Measurements from ENCODE around the gene VEZT.

The VEZT gene

DNA sequence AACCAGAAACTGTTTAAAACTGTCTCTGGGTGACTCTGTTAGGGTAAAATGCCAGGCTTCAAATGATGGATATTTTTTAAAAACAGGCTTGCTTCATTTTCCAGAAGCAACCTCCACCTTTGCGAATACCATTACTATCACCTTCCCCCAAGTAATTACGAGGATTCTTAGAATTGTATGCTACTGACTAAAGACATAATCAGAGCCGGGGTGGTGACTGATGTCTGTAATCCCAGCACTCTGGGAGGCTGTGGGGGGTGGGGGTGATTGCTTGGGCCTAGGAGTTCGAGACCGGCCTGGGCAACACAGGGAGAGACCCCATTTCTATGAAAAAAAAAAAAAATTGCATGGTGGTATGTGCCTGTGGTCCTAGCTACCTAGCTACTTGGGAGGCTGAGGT lies 38.6 kb upstream of the VEZT start:
- DNase-seq (ENCODE audit: low read depth in 1 of 2, low spot score in 1 of 2) = no peak
- H3K27ac ChIP-seq (replicated peaks) = no peak overlapping the region
- no peaks in the 10 kb centered on the region for H3K27me3 ChIP-seq (ENCODE audit: insufficient read depth, poor library complexity, severe bottlenecking)
- no peak overlapping the region for H3K4me3 ChIP-seq (replicated peaks; ENCODE audit: insufficient read depth, low read length)
- TF ChIP-seq, protein P1, sequence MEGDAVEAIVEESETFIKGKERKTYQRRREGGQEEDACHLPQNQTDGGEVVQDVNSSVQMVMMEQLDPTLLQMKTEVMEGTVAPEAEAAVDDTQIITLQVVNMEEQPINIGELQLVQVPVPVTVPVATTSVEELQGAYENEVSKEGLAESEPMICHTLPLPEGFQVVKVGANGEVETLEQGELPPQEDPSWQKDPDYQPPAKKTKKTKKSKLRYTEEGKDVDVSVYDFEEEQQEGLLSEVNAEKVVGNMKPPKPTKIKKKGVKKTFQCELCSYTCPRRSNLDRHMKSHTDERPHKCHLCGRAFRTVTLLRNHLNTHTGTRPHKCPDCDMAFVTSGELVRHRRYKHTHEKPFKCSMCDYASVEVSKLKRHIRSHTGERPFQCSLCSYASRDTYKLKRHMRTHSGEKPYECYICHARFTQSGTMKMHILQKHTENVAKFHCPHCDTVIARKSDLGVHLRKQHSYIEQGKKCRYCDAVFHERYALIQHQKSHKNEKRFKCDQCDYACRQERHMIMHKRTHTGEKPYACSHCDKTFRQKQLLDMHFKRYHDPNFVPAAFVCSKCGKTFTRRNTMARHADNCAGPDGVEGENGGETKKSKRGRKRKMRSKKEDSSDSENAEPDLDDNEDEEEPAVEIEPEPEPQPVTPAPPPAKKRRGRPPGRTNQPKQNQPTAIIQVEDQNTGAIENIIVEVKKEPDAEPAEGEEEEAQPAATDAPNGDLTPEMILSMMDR (IDR thresholded peaks at IDR 0.05; ENCODE audit: insufficient read depth, low read length) = no peak
- TF ChIP-seq, protein P2, sequence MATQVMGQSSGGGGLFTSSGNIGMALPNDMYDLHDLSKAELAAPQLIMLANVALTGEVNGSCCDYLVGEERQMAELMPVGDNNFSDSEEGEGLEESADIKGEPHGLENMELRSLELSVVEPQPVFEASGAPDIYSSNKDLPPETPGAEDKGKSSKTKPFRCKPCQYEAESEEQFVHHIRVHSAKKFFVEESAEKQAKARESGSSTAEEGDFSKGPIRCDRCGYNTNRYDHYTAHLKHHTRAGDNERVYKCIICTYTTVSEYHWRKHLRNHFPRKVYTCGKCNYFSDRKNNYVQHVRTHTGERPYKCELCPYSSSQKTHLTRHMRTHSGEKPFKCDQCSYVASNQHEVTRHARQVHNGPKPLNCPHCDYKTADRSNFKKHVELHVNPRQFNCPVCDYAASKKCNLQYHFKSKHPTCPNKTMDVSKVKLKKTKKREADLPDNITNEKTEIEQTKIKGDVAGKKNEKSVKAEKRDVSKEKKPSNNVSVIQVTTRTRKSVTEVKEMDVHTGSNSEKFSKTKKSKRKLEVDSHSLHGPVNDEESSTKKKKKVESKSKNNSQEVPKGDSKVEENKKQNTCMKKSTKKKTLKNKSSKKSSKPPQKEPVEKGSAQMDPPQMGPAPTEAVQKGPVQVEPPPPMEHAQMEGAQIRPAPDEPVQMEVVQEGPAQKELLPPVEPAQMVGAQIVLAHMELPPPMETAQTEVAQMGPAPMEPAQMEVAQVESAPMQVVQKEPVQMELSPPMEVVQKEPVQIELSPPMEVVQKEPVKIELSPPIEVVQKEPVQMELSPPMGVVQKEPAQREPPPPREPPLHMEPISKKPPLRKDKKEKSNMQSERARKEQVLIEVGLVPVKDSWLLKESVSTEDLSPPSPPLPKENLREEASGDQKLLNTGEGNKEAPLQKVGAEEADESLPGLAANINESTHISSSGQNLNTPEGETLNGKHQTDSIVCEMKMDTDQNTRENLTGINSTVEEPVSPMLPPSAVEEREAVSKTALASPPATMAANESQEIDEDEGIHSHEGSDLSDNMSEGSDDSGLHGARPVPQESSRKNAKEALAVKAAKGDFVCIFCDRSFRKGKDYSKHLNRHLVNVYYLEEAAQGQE (IDR thresholded peaks at IDR 0.05; ENCODE audit: insufficient replicate concordance, low read depth) = no peak
- TF ChIP-seq SPI1 (IDR thresholded peaks at IDR 0.05; ENCODE audit: borderline replicate concordance, low read depth) (no peak), POLR2AphosphoS5 (IDR thresholded peaks at IDR 0.05; ENCODE audit: low read depth) (no peak), GABPA (IDR thresholded peaks at IDR 0.05; ENCODE audit: low read depth) (no peak)

GRCh38 chr12:95181103-95181502 lies 36.5 kb upstream of the VEZT start:
- TF ChIP-seq, protein P1 (IDR thresholded peaks at IDR 0.05; ENCODE audit: insufficient read depth, low read length) = no peak
- TF ChIP-seq POLR2AphosphoS5 (IDR thresholded peaks at IDR 0.05; ENCODE audit: low read depth) = no peak
- TF ChIP-seq, protein P2 (IDR thresholded peaks at IDR 0.05; ENCODE audit: insufficient replicate concordance, low read depth) = no peak
- TF ChIP-seq SPI1 (IDR thresholded peaks at IDR 0.05; ENCODE audit: borderline replicate concordance, low read depth) = no peak
- TF ChIP-seq GABPA (IDR thresholded peaks at IDR 0.05; ENCODE audit: low read depth) = no peak
- no peak for DNase-seq (ENCODE audit: low read depth in 1 of 2, low spot score in 1 of 2)
- Histone ChIP-seq H3K27ac (replicated peaks) (no peak overlapping the region), H3K4me3 (replicated peaks; ENCODE audit: insufficient read depth, low read length) (no peak overlapping the region), H3K27me3 (ENCODE audit: insufficient read depth, poor library complexity, severe bottlenecking) (no peaks in the 10 kb centered on the region)

DNA sequence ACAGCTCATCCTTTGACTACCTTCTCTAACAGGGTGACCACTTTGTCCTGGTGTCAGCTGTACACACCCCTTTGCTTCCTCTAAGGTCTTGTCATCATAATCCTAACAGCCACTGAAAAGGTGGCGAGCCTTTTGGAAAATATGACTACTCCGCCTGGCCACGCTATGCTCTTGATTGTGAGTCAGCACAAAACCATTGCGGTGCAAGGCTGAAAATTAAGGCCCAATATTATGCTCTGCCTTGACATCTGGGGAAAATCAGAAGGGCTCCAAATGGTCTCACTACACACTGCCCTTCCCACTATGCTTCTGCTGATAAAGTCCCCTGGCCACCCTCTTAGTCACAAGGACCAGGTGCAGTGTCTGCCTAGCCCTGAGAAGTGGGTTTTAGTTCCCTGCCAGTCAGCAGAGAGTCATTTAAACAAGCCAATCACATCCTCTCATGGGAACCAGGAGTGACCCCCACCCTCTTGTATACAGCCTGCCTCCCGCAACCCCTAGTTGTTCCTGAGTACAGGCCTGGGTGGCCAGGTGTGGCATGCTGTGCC lies 34.7 kb upstream of the VEZT start:
- Histone ChIP-seq H3K4me3 (replicated peaks; ENCODE audit: insufficient read depth, low read length) (no peak overlapping the region), H3K27ac (replicated peaks) (no peak overlapping the region), H3K27me3 (ENCODE audit: insufficient read depth, poor library complexity, severe bottlenecking) (no peaks in the 10 kb centered on the region)
- TF ChIP-seq, protein P1 (IDR thresholded peaks at IDR 0.05; ENCODE audit: insufficient read depth, low read length) = no peak
- no peak for DNase-seq (ENCODE audit: low read depth in 1 of 2, low spot score in 1 of 2)

GRCh38 chr12:95184121-95184520 lies 33.5 kb upstream of the VEZT start:
- no peak for DNase-seq (ENCODE audit: low read depth in 1 of 2, low spot score in 1 of 2)
- Histone ChIP-seq H3K4me3 (replicated peaks; ENCODE audit: insufficient read depth, low read length) (no peak overlapping the region), H3K27me3 (ENCODE audit: insufficient read depth, poor library complexity, severe bottlenecking) (no peaks in the 10 kb centered on the region), H3K27ac (replicated peaks) (no peak overlapping the region)
- TF ChIP-seq POLR2AphosphoS5 (IDR thresholded peaks at IDR 0.05; ENCODE audit: low read depth) (no peak), GABPA (IDR thresholded peaks at IDR 0.05; ENCODE audit: low read depth) (no peak), SPI1 (IDR thresholded peaks at IDR 0.05; ENCODE audit: borderline replicate concordance, low read depth) (no peak)
- TF ChIP-seq, protein P1 (IDR thresholded peaks at IDR 0.05; ENCODE audit: insufficient read depth, low read length) = no peak
- TF ChIP-seq, protein P2 (IDR thresholded peaks at IDR 0.05; ENCODE audit: insufficient replicate concordance, low read depth) = no peak
